Muscle of arm (tissue), 12 donors: ENCODE measurements around the gene MIEF1. TPM values are rescaled to one million over a fixed set of nuclear protein-coding genes. Genes with fewer than 3 reads are reported as not detected.
"Not testable (repeated sequence)": the region's sequence is repeated elsewhere in the genome, so short reads cannot be mapped to it uniquely, and the experiment has no call there.

Experiments used
- DNase-seq: peaks from one replicate; pipeline ENCODE4 v3.0.0-alpha.2; 2013
- polyA plus RNA-seq, 12 donors: library from polyadenylated mRNA; unstranded; fragments of 120-200 nt; gene quantifications; one replicate each; pipeline ENCODE4 v1.2.1, GENCODE V29; 2013; ENCODE audit not compliant: insufficient read length in 12 of 12

The MIEF1 gene
- polyA plus RNA-seq, 12 donors = 13.6 to 31.2 (median 17.8) TPM; not detected in 1

- DNase-seq = no peak
Measured at GRCh38 chr22:39488563-39489083, 13.5 kb upstream of the MIEF1 start.

- no peak for DNase-seq
Measured at GRCh38 chr22:39489094-39490068, 12.7 kb upstream of the MIEF1 start.

GRCh38 chr22:39490135-39490798 lies 11.8 kb upstream of the MIEF1 start:
- DNase-seq = peak; percentile 65

- DNase-seq = no peak
Measured at GRCh38 chr22:39490966-39491680, 11.0 kb upstream of the MIEF1 start.

- DNase-seq = no peak
Measured at GRCh38 chr22:39491696-39492095, 10.4 kb upstream of the MIEF1 start.

DNA sequence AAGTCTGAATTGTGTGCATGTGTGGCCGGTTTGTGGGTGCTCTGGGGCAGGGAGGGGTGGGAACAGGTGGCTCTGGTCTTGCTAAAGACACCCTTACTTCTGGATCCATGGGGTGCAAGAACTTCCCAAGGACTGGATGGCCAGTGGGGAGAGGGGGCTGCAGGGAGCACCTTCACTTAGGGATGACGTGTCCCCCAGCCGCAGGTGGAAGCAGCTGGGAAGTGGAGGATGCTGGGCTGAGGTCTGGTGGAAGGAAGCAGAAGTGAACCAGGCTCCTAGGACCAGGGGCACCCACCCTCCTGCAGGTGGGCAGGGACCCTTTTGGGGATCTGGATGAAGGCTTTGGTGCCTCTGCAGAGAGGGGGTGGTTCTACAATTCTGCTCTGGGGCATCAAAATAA lies 9.9 kb upstream of the MIEF1 start:
- DNase-seq = no peak

DNA sequence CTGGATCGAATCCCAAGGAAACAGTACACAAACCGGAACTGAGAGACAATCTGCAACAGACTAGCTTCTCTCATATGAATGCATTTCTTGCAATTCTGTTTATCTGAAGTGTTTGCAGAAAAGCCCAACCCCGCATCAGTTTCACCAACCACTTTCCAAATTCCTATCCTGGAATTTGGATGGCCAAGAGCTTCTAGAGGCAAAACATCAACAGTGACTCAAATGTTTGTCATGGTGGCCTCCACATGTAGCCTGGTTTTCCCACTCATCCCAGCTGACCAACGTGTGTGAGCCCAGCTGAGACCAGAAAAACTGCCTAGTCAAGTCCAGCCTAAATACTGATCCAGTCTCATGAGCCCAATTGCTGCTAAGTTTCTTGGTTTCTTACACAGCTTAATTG lies 8.3 kb upstream of the MIEF1 start:
- no peak for DNase-seq

DNA sequence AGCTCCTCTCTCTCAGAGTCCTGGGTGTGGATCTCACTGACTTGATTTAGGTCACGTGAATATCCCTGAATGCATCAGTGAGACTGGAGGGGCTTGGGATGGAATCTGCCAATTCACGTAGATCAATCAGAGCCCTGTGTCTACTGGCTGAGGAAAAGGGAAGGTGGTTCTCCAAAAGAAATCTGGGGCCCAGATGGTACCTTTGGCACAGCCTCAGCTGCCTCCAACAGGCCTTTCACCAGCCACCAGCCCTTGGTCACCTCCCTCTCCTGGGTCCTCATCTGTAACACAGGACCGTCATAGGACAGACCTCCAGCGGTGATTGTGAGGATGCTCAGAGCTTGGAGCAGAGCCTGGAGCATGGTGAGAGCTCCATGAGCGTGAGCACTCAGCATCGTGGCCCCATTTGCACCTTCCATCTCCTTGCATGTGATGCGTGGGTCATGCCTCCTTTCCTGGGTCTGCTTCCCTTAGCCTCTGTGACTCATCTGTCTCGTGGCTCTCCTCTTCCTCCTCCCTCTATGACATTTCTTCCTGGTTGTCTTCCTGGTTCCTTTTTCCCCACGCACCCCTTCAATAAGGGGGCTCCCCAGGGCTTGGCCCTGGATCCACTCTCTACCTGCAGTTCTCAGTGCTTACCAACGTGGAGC lies 7.5 kb upstream of the MIEF1 start:
- DNase-seq = no peak

GRCh38 chr22:39496131-39496838 lies 5.8 kb upstream of the MIEF1 start:
- DNase-seq = peak; percentile 69

DNA sequence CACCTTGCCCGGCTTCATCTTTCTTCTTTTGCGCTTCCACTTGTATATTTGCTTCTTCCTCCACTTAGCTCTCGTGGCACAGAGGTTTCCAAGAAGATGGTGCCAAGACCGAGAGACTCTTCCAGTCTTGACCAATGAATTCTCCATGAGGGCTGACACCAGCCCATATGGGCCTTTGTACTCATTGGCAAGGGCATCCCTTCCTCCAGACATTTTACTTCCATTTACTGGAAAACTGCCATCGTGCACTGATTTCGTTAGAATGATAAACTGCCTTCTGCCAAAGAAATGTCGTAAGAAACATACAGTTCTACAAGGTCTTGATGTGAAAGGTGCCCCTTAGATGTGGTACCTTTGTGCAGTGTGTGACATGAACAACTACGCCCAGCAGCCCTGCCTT lies 4.7 kb upstream of the MIEF1 start:
- no peak for DNase-seq

DNA sequence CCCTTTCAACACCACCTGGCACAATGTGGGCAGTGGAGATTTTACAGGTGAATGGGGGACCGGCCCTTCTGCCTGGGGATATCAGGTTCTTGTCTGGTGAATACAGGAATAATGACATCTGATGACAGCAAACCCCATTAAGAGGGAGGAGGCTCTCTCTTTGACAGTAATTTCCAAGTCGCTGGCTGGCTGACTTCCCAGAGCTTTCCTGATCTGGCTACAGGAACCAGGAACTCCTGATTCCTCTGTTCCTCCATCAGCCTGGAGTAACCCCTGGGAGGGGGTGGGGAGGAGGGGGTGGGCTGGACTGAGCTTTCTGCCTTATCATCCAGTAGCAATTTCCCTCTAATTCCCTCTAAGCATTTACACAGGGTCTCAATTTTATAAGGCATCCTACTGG lies 3.7 kb upstream of the MIEF1 start:
- no peak for DNase-seq

DNA sequence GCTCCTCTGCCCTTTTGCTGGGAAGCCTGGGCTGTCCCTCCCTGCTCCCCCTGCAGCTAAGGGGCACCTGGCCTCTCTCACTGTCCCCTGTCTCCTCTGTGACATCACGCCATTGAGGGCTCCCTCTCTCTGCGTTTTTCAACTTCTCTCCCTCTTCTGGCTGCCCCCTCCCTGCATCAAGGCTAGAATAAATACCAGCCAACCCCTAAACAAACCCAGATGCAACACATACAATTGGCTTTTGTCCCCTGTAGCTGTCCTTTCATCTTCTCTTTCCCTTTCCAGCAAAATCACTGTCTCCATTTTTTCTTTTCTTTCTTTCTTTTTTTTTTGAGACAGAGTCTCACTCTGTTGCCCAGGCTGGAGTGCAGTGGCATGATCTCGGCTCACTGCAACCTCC lies 3.3 kb upstream of the MIEF1 start:
- no peak for DNase-seq

DNA sequence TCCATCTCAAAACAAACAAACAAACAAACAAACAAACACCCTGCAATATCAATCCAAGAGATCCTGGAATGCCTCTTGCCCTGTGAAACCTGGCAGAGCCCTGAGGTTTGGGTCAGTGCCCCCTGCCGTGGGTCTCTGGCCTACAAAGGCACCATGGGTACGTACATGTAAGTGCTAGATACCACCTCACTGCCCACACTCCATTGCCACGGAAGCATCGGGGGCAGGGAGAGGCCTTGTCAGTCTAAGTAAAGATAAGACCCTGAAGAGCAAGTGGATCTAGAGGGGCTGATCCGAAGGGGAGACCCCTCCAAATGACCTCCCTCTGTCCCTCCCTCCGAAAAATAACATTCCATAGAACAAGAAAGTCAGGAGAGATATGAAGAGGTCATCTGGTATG lies 2.0 kb upstream of the MIEF1 start:
- no peak for DNase-seq

DNA sequence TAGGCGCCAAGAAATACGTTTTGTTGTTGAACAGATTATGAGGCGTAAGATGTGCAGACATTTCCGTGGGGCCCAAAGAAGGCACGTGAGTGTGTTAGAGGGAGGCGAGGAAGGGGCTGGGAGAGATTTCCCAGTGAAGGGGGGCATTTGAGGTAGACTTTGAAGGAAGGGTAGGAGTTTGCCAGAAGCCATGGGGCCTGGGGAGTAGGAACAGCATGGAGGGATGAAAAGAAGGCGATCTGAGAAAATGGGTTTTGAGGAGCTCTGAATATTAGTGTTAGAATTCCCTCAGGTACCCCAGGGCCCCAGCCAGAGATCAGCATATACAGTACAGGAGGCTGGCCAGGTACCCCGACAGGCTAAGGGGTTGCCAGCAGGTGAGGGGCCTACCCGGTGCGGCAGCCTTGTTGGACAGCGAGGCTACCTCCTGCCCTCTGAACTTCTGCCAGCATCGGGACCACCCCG lies 414 bp upstream of the MIEF1 start:
- DNase-seq = no peak

- no peak for DNase-seq
Measured at GRCh38 chr22:39502789-39503409, 809 bp downstream of the MIEF1 start.

DNA sequence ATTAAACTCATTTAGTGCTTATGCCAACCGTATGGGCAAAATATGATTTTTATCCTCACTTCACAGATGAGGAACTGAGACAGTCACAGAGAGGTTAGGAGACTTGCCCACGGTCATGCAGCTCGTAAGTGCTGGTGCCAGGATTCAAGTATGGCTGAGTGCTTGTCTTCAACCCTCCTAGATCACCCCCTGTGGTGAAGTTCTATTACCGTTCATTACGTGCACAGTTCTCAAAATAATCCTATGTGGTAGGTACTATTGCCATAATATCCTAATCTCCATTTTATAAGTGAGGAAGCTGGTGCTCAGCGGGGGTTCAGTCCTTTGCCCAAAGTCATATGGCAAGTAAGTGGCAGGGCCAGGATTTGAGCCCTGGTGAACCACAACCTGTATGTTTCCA lies 1.5 kb downstream of the MIEF1 start:
- no peak for DNase-seq

GRCh38 chr22:39504071-39504470 lies 2.0 kb downstream of the MIEF1 start:
- no peak for DNase-seq

DNA sequence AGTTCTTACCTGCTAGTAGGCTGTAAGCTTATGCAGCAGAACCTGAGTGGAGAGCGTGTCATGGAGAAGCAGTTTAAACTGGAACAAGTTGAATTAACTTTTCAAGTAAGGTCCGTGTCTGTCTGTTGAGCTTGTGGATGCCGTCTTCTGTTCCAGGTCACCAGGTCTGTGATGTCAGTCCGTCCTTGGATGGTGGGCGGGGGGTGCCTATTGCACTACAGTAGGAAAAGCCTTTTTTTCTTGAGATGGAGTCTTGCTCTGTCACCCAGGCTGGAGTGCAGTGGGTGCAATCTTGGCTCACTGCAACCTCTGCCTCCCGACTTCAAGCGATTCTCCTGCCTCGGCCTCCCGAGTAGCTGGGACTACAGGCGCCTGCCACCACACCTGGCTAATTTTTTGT lies 4.9 kb downstream of the MIEF1 start:
- not testable (repeated sequence) for DNase-seq

- DNase-seq = no peak
Measured at GRCh38 chr22:39508393-39508792, 6.3 kb downstream of the MIEF1 start.

GRCh38 chr22:39510529-39511149 lies 8.5 kb downstream of the MIEF1 start:
- no peak for DNase-seq
